Neural crest cell (in vitro differentiated cells): Measurements from ENCODE around the gene NFIL3. TPM values are rescaled to one million over a fixed set of nuclear protein-coding genes. Genes with fewer than 3 reads are reported as not detected.
A peak's percentile ranks its signal among the peaks of the same experiment; 100 is the strongest.

Experiments used
- DNase-seq: peaks from one replicate; pipeline ENCODE4 v3.0.0; 2021; ENCODE audit warnings: low read depth, mixed read lengths, low spot score
- H3K27ac Mint-ChIP-seq: one replicate; pipeline ENCODE4 v1.8.0; 2021; ENCODE audit warnings: mild to moderate bottlenecking, mixed read lengths; ENCODE audit not compliant: unreplicated experiment
- H3K27me3 Mint-ChIP-seq: 2 replicates; pipeline ENCODE4 v1.8.0; 2021; ENCODE audit warnings: low read depth, mild to moderate bottlenecking, mixed read lengths
- H3K36me3 Mint-ChIP-seq: 2 replicates; pipeline ENCODE4 v1.8.0; 2021; ENCODE audit warnings: low read depth, mild to moderate bottlenecking, mixed read lengths
- H3K4me1 Mint-ChIP-seq: 2 replicates; pipeline ENCODE4 v1.8.0; 2021; ENCODE audit warnings: mixed read lengths
- H3K4me3 Mint-ChIP-seq: one replicate; pipeline ENCODE4 v1.8.0; 2021; ENCODE audit warnings: mild to moderate bottlenecking, mixed read lengths
- H3K9me3 Mint-ChIP-seq: 2 replicates; pipeline ENCODE4 v1.8.0; 2021; ENCODE audit warnings: mixed read lengths
- CTCF ChIP-seq: fragments of 200-600 bp; sonication (generic); conservative IDR thresholded peaks from 2 replicates; pipeline ENCODE4 v1.5.0; 2021; ENCODE audit warnings: antibody characterized with exemption, mild to moderate bottlenecking
- total RNA-seq: library from RNA; stranded (reverse); gene quantifications from 2 replicates; pipeline ENCODE4 v1.2.1, GENCODE V29; 2021

Gene NFIL3
- total RNA-seq, 1 donor from 2014 or later = 16.8 TPM

- peak overlapping the region; percentile 98 for H3K4me3 Mint-ChIP-seq
- H3K4me1 Mint-ChIP-seq = peaks cover 20% of the 10 kb centered on the region
- TF ChIP-seq CTCF = no peak
- no peaks in the 10 kb centered on the region for H3K36me3 Mint-ChIP-seq
- H3K27ac Mint-ChIP-seq = peak overlapping the region; percentile 96
- no peak for DNase-seq
- H3K27me3 Mint-ChIP-seq = no peaks in the 10 kb centered on the region
- H3K9me3 Mint-ChIP-seq = peaks cover 5% of the 10 kb centered on the region
These were observed 62.9 kb downstream of the NFIL3 start for GRCh38 chr9:91360551-91361290.

GRCh38 chr9:91359734-91360470, 63.7 kb downstream of the NFIL3 start:
- Mint-ChIP-seq H3K4me1 (peaks cover 20% of the 10 kb centered on the region), H3K4me3 (peak overlapping the region; percentile 98), H3K27ac (no peak overlapping the region), H3K9me3 (peaks cover 5% of the 10 kb centered on the region), H3K27me3 (no peaks in the 10 kb centered on the region), H3K36me3 (no peaks in the 10 kb centered on the region)
- DNase-seq = no peak
- TF ChIP-seq CTCF = no peak

GRCh38 chr9:91359083-91359482, 64.5 kb downstream of the NFIL3 start:
- no peak overlapping the region for H3K4me3 Mint-ChIP-seq
- no peak overlapping the region for H3K27ac Mint-ChIP-seq
- H3K4me1 Mint-ChIP-seq = peaks cover 20% of the 10 kb centered on the region
- DNase-seq = no peak
- no peaks in the 10 kb centered on the region for H3K27me3 Mint-ChIP-seq
- peaks cover 5% of the 10 kb centered on the region for H3K9me3 Mint-ChIP-seq
- no peak for TF ChIP-seq CTCF
- H3K36me3 Mint-ChIP-seq = no peaks in the 10 kb centered on the region

Other genes starting within 250 kb of the NFIL3 start
- gene AUH, start 61.9 kb downstream of the NFIL3 start, total RNA-seq = 10.8 and 10.9 TPM in 2 replicates